Breast epithelium (tissue), 4 donors: ENCODE results near the gene FANK1. TPM values are rescaled to one million over a fixed set of nuclear protein-coding genes. Genes with fewer than 3 reads are reported as not detected.
"Not testable (repeated sequence)": the region's sequence is repeated elsewhere in the genome, so short reads cannot be mapped to it uniquely, and the experiment has no call there.

Experiments
- DNase-seq, 2 donors: peaks; one replicate each; pipeline ENCODE4 v3.0.0-alpha.2; 2019; ENCODE audit warnings: low spot score in 2 of 2
- H3K27ac ChIP-seq, 2 donors: fragments of 200-600 bp; sonication (generic) in 1 of 2; one replicate each; pipeline ENCODE4 v1.5.1; 2016 to 2019; ENCODE audit warnings: mild to moderate bottlenecking in 1 of 2
- H3K27me3 ChIP-seq, 2 donors: fragments of 200-600 bp; sonication (generic) in 1 of 2; one replicate each; pipeline versions ENCODE4 v1.5.1 to v1.6.0; 2017 to 2019; ENCODE audit warnings: control low read depth in 1 of 2, mild to moderate bottlenecking in 1 of 2
- H3K36me3 ChIP-seq: fragments of 200-600 bp; one replicate; pipeline ENCODE4 v1.5.1; 2019
- H3K4me1 ChIP-seq, 2 donors: fragments of 200-600 bp; sonication (generic); one replicate each; pipeline ENCODE4 v1.5.1; 2016 to 2019; ENCODE audit warnings: control low read depth in 1 of 2
- H3K4me3 ChIP-seq, 3 donors: fragments of 200-600 bp; sonication (generic); 1 replicate in 2 of 3; 2 replicates in 1 of 3; pipeline ENCODE4 v1.5.1; 2016 to 2019; ENCODE audit warnings: mild to moderate bottlenecking in 3 of 3, moderate library complexity in 2 of 3
- H3K9me3 ChIP-seq, 2 donors: fragments of 200-600 bp; sonication (generic) in 1 of 2; one replicate each; pipeline ENCODE4 v1.5.1; 2016 to 2019; ENCODE audit warnings: control low read depth in 1 of 2
- POLR2A ChIP-seq: fragments of 450-650 bp; IDR thresholded peaks from one replicate; pipeline ENCODE4 v1.6.1; 2016; ENCODE audit warnings: antibody characterized with exemption, mild to moderate bottlenecking, moderate library complexity
- POLR2AphosphoS5 ChIP-seq, 3 donors: sonication (generic); formaldehyde crosslinking; IDR thresholded peaks; one replicate each; pipeline ENCODE4 v1.6.1; 2017; ENCODE audit warnings: antibody characterized with exemption in 3 of 3
- intact Hi-C: fragments of 100-400 bp; cut with DNase I; formaldehyde crosslinking; loops from one replicate; pipeline ENCODE4 v1.15.1; 2023; ENCODE audit warnings: low total_unique reads
- total RNA-seq, 3 donors: library from RNA; depleted of rRNA; stranded (reverse); fragments of >200 nt; gene quantifications; one replicate each; pipeline ENCODE4 v1.1.0, GENCODE V29; 2016

FANK1 gene
- total RNA-seq, 3 donors from 2014 or later: 2.6 to 18.1 (median 13.8) TPM

DNA sequence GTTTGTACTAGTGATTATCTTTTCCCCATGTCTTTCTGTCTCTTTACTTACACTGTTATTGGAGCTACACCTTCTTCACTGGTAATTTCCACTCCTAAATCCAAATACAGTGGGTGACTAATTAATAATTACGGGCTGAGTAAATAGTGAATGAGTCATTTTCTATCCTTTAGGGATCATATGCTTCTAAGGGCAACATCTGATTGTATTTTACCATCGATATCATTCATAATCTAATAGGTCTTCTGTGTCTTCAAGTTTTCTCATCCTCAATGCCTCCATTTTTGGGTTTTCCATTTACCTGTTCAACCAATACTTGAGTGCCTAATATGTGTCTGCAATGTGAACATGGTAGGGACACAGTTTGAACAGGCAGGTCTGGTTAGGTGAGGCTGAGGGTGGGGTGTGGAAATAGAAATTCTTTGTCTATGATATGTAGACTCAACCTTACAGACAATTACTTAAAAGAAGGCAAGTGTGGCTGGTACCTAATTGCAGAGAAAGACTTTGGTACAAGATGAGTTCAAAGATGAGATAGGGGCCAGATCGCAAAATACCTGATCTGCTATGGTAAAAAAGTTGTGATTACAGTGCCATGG is 9.4 kb upstream of the FANK1 start:
- no peaks in the 10 kb centered on the region for H3K4me1 ChIP-seq
- DNase-seq: no peak
- no peak for TF ChIP-seq POLR2A
- intact Hi-C loops: no loop called here
- no peaks in the 10 kb centered on the region for H3K27me3 ChIP-seq
- no peak overlapping the region for H3K27ac ChIP-seq
- H3K4me3 ChIP-seq: no peak overlapping the region
- H3K9me3 ChIP-seq: no peaks in the 10 kb centered on the region
- no peaks in the 10 kb centered on the region for H3K36me3 ChIP-seq

DNA sequence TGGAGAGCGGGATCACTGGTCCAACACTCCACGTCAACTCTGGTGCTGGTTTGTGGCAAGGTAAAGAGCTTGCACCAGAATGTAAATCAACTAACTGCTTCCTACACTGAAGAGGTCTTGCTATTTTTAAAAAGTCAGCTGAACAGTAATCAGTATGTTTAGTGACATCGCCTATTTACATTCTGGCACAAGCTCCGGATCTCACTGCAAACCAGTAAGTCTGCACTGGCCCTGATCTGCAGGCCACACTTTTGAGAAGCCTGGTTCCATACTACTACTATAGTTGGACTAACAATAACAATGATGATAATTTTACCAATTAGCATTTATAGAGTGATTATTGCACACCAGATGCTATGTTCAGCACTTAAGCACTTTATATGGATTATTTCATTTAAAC is 6.9 kb upstream of the FANK1 start:
- H3K9me3 ChIP-seq, intact Hi-C loops: not testable (repeated sequence)

DNA sequence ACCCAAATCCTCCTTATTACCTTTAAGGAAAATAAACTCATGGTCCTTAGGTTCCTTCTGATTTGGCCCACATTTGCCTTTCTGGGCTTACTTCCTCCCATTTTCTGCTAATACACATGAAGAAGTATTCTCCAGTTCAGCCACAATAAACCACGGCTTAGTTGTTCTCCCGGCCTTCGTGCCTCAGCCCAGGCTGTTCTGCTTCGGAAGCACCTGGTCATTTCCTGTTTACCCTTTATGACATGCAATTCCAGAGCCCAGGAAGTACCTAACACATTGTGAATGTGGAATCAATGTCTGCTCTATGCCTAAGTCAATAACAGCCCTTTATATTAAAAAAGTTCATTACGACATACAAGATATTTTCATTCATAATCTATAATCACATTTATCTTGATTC is 4.0 kb upstream of the FANK1 start:
- H3K9me3 ChIP-seq, DNase-seq, H3K4me3 ChIP-seq, H3K4me1 ChIP-seq, H3K27ac ChIP-seq, H3K27me3 ChIP-seq, intact Hi-C loops, H3K36me3 ChIP-seq: not testable (repeated sequence)

More for the DNA sequence above, 6.9 kb upstream of the FANK1 start:
- H3K4me3 ChIP-seq, H3K36me3 ChIP-seq, DNase-seq, H3K27ac ChIP-seq, H3K4me1 ChIP-seq, H3K27me3 ChIP-seq: not testable (repeated sequence)

DNA sequence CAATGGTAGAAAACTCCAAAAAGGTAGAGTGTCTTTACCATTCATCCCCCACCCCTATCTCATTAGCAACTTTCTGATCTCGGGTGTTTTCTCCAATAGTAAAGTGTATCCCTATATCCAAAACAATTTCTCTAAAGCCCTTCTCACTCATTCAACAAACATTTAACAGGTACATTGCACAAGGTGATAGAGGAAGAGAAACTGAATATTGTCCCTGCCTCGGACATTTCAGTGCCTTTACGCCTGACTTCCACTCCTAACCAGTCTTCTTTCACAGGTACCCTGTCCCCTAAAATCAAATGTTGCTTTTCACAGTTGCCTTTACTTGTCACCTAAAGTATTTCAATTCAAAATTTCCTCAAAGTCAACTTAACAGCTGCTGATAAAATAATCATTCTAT is 2.2 kb upstream of the FANK1 start:
- H3K27me3 ChIP-seq, H3K36me3 ChIP-seq, H3K4me3 ChIP-seq, H3K27ac ChIP-seq, H3K4me1 ChIP-seq, DNase-seq, intact Hi-C loops, H3K9me3 ChIP-seq: not testable (repeated sequence)

DNA sequence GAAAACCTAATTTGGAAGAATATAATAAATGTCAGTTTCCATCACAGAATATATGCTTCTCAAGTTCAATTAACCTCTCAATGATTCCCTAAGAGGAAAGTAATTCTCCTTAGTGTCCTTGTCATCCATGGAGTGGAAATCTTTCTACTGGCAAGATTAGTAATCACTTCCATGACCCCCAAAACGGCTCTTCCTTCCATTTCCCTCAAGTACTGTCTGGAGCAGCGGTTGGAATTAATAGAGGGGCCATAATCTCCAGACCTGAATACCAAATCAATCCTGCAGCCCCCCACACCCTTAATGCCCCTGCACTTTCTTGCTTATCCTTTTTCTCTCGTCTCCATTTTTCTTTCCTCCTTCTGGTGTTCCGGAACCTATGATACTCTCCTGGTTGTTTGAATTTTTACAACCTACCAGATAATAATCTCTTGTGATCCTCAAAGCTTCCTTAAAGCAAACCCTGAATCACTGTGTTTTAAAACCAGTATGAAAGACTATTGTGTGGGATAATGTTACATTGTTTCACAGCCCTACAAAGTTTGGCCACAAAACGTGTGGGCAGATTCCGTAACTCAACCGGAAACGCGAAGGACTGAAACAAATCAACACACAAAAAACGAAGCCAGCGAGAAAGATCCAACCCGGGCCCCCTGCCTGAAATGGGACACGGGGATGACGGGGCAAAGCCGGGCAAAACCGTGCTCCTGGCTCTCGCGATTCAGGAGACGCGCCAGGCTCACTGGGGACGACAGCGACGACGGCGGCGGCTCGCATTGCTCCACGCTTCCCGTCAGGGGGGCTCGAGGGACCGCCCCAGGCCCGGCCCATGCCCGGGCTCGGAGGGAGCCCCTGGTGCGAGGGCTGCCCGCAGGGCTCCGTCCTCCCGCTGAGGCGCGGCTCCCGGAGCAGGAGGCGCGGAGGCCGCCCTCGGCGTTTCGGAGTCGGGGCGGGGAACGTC is 955 bp upstream of the FANK1 start:
- peak; percentile 26 for TF ChIP-seq POLR2A
- peak; percentile 15 to 44 (median 17) for TF ChIP-seq POLR2AphosphoS5 (IDR thresholded peaks at IDR 0.05)
- H3K4me1 ChIP-seq, intact Hi-C loops, H3K9me3 ChIP-seq, H3K27me3 ChIP-seq, H3K36me3 ChIP-seq: not testable (repeated sequence)
- Histone ChIP-seq H3K27ac (peak overlapping the region; percentile 92 to 97), H3K4me3 (peak overlapping the region; percentile 58 to 92 (median 75))
- peak; percentile 50 to 71 for DNase-seq

DNA sequence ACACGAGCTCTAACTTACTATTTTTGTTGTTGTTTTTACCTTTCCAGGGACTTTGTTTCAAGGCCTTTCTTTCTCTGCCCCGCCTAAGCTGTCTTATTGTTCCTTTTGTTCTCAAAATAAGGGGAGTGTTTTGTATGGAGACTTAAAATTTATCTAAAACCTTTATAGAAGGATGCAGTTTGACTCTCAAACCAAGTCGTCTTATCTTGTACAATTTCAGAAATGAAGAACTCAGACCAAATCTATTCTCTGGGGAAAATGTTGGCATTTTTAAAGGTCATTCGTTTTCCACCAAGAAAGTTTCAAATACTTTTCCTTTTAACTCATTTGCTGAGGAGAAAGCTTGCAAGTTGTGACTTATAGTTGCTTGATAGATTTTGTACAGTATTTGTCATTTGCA is 953 bp downstream of the FANK1 start:
- Histone ChIP-seq H3K4me3 (peak overlapping the region in 2 of 3 donors; percentile 75 to 92), H3K27ac (peak overlapping the region in 1 of 2 donors; percentile 92)
- H3K9me3 ChIP-seq, DNase-seq, H3K36me3 ChIP-seq, intact Hi-C loops, H3K4me1 ChIP-seq, H3K27me3 ChIP-seq: not testable (repeated sequence)

GRCh38 chr10:125900963-125901362 is 4.6 kb downstream of the FANK1 start:
- H3K4me1 ChIP-seq, H3K4me3 ChIP-seq, H3K9me3 ChIP-seq, intact Hi-C loops, H3K27me3 ChIP-seq, H3K36me3 ChIP-seq: not testable (repeated sequence)
- DNase-seq: peak in 1 of 2 donors; percentile 27
- H3K27ac ChIP-seq: peak overlapping the region; percentile 75 to 79
- TF ChIP-seq POLR2AphosphoS5 (IDR thresholded peaks at IDR 0.05): peak in 1 of 3 donors; percentile 41

DNA sequence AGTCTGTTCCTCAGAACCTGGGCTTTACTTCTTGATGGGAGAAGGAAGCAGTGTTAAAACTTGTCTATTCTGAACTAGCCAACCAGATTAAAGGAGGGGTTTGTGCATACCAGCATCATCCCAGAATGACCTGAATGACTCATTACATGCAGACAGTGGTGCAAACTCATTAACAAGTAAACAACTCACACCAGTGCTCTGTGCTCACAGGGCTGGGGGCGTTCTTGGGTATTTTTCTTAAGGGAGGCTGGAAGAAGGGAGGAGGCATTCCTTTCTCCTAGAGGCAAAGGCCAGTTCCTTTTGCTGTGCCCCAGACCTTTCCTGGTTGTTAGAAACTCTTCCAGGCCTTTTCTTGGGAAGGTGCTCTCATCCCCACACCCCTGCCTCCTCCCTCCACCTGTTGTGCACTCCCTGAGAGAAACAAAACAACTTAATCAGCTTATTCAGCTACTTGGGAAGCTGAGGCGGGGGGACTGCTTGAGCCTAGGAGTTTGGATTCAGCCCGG is 6.8 kb downstream of the FANK1 start:
- H3K36me3 ChIP-seq, H3K27ac ChIP-seq, intact Hi-C loops, H3K9me3 ChIP-seq, H3K27me3 ChIP-seq, DNase-seq, H3K4me1 ChIP-seq, H3K4me3 ChIP-seq: not testable (repeated sequence)

DNA sequence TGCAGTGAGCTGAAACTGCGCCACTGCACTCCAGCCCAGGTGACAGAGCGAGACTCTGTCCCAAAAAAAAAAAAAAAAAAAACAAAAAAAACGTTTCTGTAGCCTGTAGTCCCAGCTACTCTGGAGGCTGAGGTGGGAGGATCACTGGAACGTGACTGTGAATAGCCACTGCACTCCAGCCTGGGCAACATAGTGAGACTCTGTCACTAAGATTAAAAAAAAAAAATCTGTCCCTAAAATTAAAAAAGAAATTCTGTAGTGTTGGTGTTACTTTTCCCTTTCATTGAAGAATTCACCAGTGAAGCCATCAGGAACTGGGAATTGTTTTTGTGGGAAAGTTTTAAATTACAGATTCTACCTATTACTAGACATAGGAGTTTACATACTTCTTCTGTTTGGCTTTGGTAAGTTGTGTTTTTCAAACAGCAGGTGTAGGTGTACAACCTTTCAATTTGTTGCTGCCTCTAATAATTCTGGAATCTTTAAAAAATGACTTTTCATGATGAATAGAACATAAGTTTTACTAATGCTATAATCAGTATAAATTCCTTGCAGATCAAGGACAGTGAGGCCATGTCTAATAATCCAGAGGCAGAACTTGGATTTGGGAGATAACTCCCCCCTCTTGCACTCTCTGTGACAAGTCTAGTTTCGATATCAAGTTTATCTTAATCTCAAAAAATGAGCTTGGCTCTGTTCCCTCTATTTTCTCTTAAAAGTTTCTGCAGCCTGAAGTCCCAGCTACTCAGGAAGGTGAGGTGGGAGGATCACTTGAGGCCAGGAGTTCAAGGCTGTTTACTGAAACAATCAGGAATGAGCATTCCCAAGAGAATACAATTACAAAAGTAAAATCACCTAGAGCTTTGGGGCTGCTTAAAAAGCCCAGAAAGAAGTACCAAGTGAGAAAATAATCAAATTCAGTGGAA is 9.0 kb downstream of the FANK1 start:
- H3K27me3 ChIP-seq, H3K9me3 ChIP-seq, intact Hi-C loops, H3K36me3 ChIP-seq, H3K27ac ChIP-seq, H3K4me3 ChIP-seq, H3K4me1 ChIP-seq, DNase-seq: not testable (repeated sequence)

- H3K27me3 ChIP-seq, H3K4me1 ChIP-seq, H3K9me3 ChIP-seq, intact Hi-C loops, H3K27ac ChIP-seq, DNase-seq, H3K36me3 ChIP-seq, H3K4me3 ChIP-seq: not testable (repeated sequence)
Measured at GRCh38 chr10:125907598-125907997, 11.2 kb downstream of the FANK1 start.

DNA sequence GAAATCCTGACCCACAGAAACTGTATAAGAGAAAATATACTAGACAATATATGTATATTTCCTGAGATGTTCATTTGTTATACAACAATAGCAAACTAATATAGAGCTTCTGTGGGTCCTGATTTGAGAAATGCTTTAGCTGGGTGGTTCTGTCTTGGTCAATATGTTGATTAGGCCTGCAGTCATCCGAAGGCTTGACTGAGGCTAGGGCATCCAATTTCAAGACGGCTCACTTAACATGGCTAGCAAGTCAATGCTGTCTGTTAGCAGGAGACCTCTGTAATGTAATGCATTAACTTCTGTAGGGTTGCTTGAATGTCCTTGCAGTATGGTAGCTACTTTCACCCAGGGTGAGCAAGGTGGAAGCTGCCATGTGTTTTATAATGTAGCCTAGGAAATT is 12.4 kb downstream of the FANK1 start:
- H3K36me3 ChIP-seq, H3K4me1 ChIP-seq, H3K4me3 ChIP-seq, DNase-seq, H3K27me3 ChIP-seq, H3K9me3 ChIP-seq, H3K27ac ChIP-seq, intact Hi-C loops: not testable (repeated sequence)

GRCh38 chr10:125909491-125909890 is 13.1 kb downstream of the FANK1 start:
- intact Hi-C loops, H3K36me3 ChIP-seq, H3K4me1 ChIP-seq, H3K4me3 ChIP-seq, H3K9me3 ChIP-seq, DNase-seq, H3K27me3 ChIP-seq, H3K27ac ChIP-seq: not testable (repeated sequence)
